HCT116 (cell line): ENCODE data around the gene MAML2. TPM values are rescaled to one million over a fixed set of nuclear protein-coding genes. Genes with fewer than 3 reads are reported as not detected.

ENCODE experiments used
- ATAC-seq: fragments of 200-7000 bp; cut with Tn5 transposase; 2 replicates; pipeline ENCODE4 v1.9.1; 2020; ENCODE audit warnings: mild to moderate bottlenecking, moderate library complexity
- BruUV-seq: library from RNA; stranded (reverse); fragments of 400-500 nt; replicated peaks from 2 replicates; lab custom pipeline; 2021; lab: Mats Ljungman, UMichigan
- CTCF ChIA-PET: fragments of 300-600 bp; sonication (Branson Sonifier 250); formaldehyde crosslinking; loops from one replicate; lab custom pipeline; 2021; ENCODE audit warnings: antibody characterized with exemption; lab: Charles Lee
- POLR2A ChIA-PET: fragments of 300-600, 350-600 bp; sonication (Branson Sonifier 250); formaldehyde crosslinking; loops from one replicate; lab custom pipeline; 2021; ENCODE audit warnings: antibody characterized with exemption; lab: Charles Lee
- RAD21 ChIA-PET, 2 experiments: fragments of 300-600 bp; sonication (Branson Sonifier 250); formaldehyde crosslinking; loops; one replicate each; lab custom pipeline; 2023; ENCODE audit warnings: low total read pairs in 2 of 2; ENCODE audit not compliant: uncharacterized antibody in 2 of 2, unreplicated experiment in 2 of 2, low non-redundant PET in 1 of 2; lab: Charles Lee
- DNase-seq: peaks from one replicate; pipeline ENCODE4 v3.0.0-alpha.2; 2010; ENCODE audit warnings: low read depth, low spot score
- H2AFZ ChIP-seq: fragments of 200-600 bp; shearing (Covaris generic), sonication (generic); 2 replicates; pipeline ENCODE4 v1.6.1; 2017; ENCODE audit warnings: low read depth, mixed run types, mixed read lengths, antibody characterized with exemption, low read length; ENCODE audit not compliant: poor library complexity, severe bottlenecking
- H3K27ac ChIP-seq: 2 replicates; pipeline ENCODE4 v1.5.1; 2012; ENCODE audit warnings: low read depth, low read length
- H3K27me3 ChIP-seq: fragments of 200-600 bp; sonication (generic); 2 replicates; pipeline ENCODE4 v1.6.1; 2016; ENCODE audit warnings: mixed run types, low read length, mixed read lengths; ENCODE audit not compliant: insufficient read depth
- H3K36me3 ChIP-seq, 2 experiments: fragments of 200-500 bp in 1 of 2; fragments of 200-600 bp in 1 of 2; sonication (Bioruptor generic) in 1 of 2; sonication (generic) in 1 of 2; 2 replicates each; pipeline versions ENCODE4 v1.5.1 to v1.6.1; 2014 to 2016; ENCODE audit warnings: low read length in 2 of 2, inconsistent platforms in 1 of 2, mixed read lengths in 1 of 2, mixed run types in 1 of 2; ENCODE audit not compliant: insufficient read depth in 2 of 2, control insufficient read depth in 1 of 2
- H3K4me1 ChIP-seq, 2 experiments: fragments of 200-600 bp in 1 of 2; sonication (generic) in 1 of 2; 2 replicates each; pipeline versions ENCODE4 v1.5.1 to v1.6.1; 2012 to 2017; ENCODE audit warnings: low read length in 2 of 2, inconsistent platforms in 1 of 2, mild to moderate bottlenecking in 1 of 2, mixed read lengths in 1 of 2, mixed run types in 1 of 2, moderate library complexity in 1 of 2; ENCODE audit not compliant: insufficient read depth in 2 of 2, control insufficient read depth in 1 of 2
- H3K4me2 ChIP-seq: fragments of 200-600 bp; sonication (generic); 2 replicates; pipeline ENCODE4 v1.6.1; 2017; ENCODE audit warnings: mixed run types, low read length, mixed read lengths
- H3K4me3 ChIP-seq, 2 experiments: fragments of 200-600 bp in 1 of 2; sonication (generic) in 1 of 2; replicated peaks in 1 of 2; 2 replicates each; pipeline ENCODE4 v1.5.1; 2011 to 2016; ENCODE audit warnings: low read length in 2 of 2, control low read depth in 1 of 2, low read depth in 1 of 2, mild to moderate bottlenecking in 1 of 2, mixed read lengths in 1 of 2, mixed run types in 1 of 2
- H3K79me2 ChIP-seq: fragments of 200-600 bp; sonication (generic); 2 replicates; pipeline ENCODE4 v1.6.1; 2017; ENCODE audit warnings: mild to moderate bottlenecking, mixed run types, low read length, moderate library complexity, mixed read lengths; ENCODE audit not compliant: insufficient read depth
- H3K9ac ChIP-seq: fragments of 200-600 bp; sonication (generic); 2 replicates; pipeline ENCODE4 v1.6.1; 2016; ENCODE audit warnings: low read length, mixed read lengths
- H3K9me2 ChIP-seq: fragments of 200-600 bp; sonication (generic), shearing (Covaris generic); 2 replicates; pipeline ENCODE4 v1.6.1; 2017; ENCODE audit warnings: mixed run types, mild to moderate bottlenecking, moderate library complexity; ENCODE audit not compliant: insufficient read depth
- H3K9me3 ChIP-seq, 2 experiments: fragments of 200-500 bp in 1 of 2; fragments of 200-600 bp in 1 of 2; sonication (Bioruptor generic) in 1 of 2; sonication (generic) in 1 of 2; 2 replicates each; pipeline ENCODE4 v1.6.1; 2014 to 2017; ENCODE audit warnings: low read length in 2 of 2, mixed read lengths in 2 of 2, inconsistent platforms in 1 of 2, low read depth in 1 of 2, mild to moderate bottlenecking in 1 of 2, mixed run types in 1 of 2, moderate library complexity in 1 of 2; ENCODE audit not compliant: control insufficient read depth in 1 of 2, insufficient read depth in 1 of 2
- H4K20me1 ChIP-seq: fragments of 200-600 bp; sonication (generic), shearing (Covaris generic); 2 replicates; pipeline ENCODE4 v1.6.1; 2017; ENCODE audit warnings: mixed run types, mild to moderate bottlenecking, moderate library complexity; ENCODE audit not compliant: insufficient read depth
- ATF3 ChIP-seq: IDR thresholded peaks from 2 replicates; pipeline ENCODE4 v1.6.1; 2012
- ELF1 ChIP-seq: IDR thresholded peaks from 2 replicates; pipeline ENCODE4 v1.6.1; 2012; ENCODE audit warnings: low read depth, borderline replicate concordance
- EZH2phosphoT487 ChIP-seq: fragments of 200-600 bp; IDR thresholded peaks from 2 replicates; pipeline ENCODE4 v1.6.1; 2018; ENCODE audit warnings: antibody characterized with exemption, borderline replicate concordance
- FOSL1 ChIP-seq: IDR thresholded peaks from 2 replicates; pipeline ENCODE4 v1.6.1; 2012; ENCODE audit warnings: low read depth
- REST ChIP-seq: IDR thresholded peaks from 2 replicates; pipeline ENCODE4 v1.6.1; 2012; ENCODE audit warnings: low read depth
- SIN3A ChIP-seq: IDR thresholded peaks from 2 replicates; pipeline ENCODE4 v1.6.1; 2012; ENCODE audit warnings: low read depth
- SRF ChIP-seq: IDR thresholded peaks from 2 replicates; pipeline ENCODE4 v1.6.1; 2012; ENCODE audit warnings: low read depth
- TCF7L2 ChIP-seq: IDR thresholded peaks from 2 replicates; pipeline ENCODE4 v1.7.0; 2011; ENCODE audit warnings: borderline replicate concordance, inconsistent platforms; ENCODE audit not compliant: insufficient read depth, insufficient read length; ENCODE audit errors: extremely low read depth
- YY1 ChIP-seq: IDR thresholded peaks from 2 replicates; pipeline ENCODE4 v1.6.1; 2011; ENCODE audit warnings: low read length, low read depth, moderate library complexity, mild to moderate bottlenecking; ENCODE audit not compliant: insufficient replicate concordance; ENCODE audit errors: extremely low read depth
- ZFX ChIP-seq: fragments of 450-650 bp; IDR thresholded peaks from 2 replicates; pipeline ENCODE4 v1.6.1; 2017
- ZNF274 ChIP-seq: fragments of 200-500 bp; sonication (Bioruptor generic); IDR thresholded peaks from 2 replicates; pipeline ENCODE4 v1.6.1; 2014; ENCODE audit warnings: mild to moderate bottlenecking, low read depth, low read length, inconsistent platforms
- intact Hi-C: fragments of 100-400 bp; cut with micrococcal nuclease; formaldehyde crosslinking; loops from 2 replicates; pipeline ENCODE4 v1.10.0; 2022
- total RNA-seq: library from RNA; stranded (reverse); gene quantifications from one replicate; pipeline ENCODE4 v1.2.1, GENCODE V29; 2021; ENCODE audit not compliant: unreplicated experiment

MAML2 gene
- total RNA-seq, 1 experiment from 2014 or later = 2.6 TPM

DNA sequence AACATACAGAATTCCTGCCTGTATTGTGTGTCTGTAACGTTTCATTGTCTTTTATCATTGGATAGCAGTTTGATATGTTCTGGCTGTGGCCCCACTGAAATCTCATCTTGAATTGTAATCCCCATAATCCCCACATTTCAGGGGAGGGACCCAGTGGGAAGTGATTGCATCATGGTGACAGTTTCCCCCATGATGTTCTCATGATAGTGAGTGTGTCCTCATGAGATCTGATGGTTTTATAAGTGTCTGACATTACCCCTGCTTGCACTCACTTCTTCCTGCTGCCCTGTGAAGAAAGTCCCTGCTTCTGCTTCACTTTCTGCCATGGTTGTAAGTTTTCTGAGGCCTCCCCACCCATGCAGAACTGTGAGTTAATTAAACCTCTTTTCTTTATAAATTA lies 399.4 kb downstream of the MAML2 start:
- Histone ChIP-seq H3K36me3 (no peaks in the 10 kb centered on the region), H3K4me3 (no peak overlapping the region), H3K4me2 (no peak overlapping the region), H3K9me3 (peaks cover 0 to 3% of the 10 kb centered on the region in 2 experiments; a peak in 2 of 4 replicates), H3K27me3 (no peaks in the 10 kb centered on the region), H3K9ac (no peak overlapping the region), H4K20me1 (no peaks in the 10 kb centered on the region), H3K79me2 (no peaks in the 10 kb centered on the region), H2AFZ (no peak overlapping the region), H3K4me1 (no peaks in the 10 kb centered on the region), H3K9me2 (no peaks in the 10 kb centered on the region), H3K27ac (no peak overlapping the region)
- no TSS peak for BruUV-seq
- no peak for DNase-seq
- no peak for ATAC-seq
- ChIA-PET CTCF (no interaction called here), POLR2A (no interaction called here), RAD21 (no interaction called here)
- intact Hi-C loops = no loop called here
- TF ChIP-seq REST = no peak
- TF ChIP-seq EZH2phosphoT487 = no peak
- TF ChIP-seq ELF1 = no peak
- no peak for TF ChIP-seq YY1
- no peak for TF ChIP-seq ATF3
- TF ChIP-seq ZFX = no peak
- no peak for TF ChIP-seq TCF7L2
- TF ChIP-seq ZNF274 = no peak
- no peak for TF ChIP-seq FOSL1
- TF ChIP-seq SIN3A = no peak
- TF ChIP-seq SRF = no peak
